GM21381 (cell line): ENCODE data around the gene FEV.

Experiments
- ATAC-seq: cut with Tn5 transposase; IDR thresholded peaks from one replicate; pipeline ENCODE4 v1.9.1; 2021; ENCODE audit warnings: mild to moderate bottlenecking, moderate library complexity; ENCODE audit not compliant: unreplicated experiment

Gene FEV

DNA sequence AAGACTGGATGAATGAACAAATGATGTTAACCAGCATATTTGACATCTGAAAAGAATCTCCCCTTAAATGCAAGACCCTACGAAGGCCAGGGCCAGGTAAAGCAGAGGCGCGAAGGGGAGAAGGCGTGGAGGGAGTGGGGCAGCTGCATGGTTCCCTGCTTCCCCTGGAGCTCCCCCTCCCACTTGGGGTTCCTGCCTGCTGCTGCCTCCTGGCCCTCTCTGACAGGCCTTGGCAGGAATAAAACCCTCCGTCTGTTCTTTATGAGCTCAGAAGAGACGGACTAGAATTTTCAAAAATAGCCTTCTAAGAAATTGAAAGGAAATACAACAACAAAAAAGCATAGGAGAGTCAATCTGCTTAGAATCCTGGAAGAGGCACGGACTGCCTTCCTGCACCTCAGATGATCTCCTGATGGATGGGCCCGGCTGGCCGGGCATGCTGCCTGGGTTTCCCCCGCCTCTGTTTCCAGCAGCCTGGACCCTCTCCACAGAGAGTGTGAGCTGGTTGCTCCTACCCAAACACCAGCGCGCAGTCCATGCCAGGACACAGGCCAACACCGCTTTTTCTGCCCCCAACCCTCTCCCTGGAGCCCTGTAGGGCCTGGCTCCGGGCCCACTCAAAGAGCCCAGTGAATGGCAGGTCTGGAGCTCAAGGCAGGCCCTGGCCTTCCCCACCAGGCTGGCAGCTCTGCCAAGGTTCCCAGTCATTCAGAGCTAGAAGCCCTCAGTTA is 32.4 kb upstream of the FEV start:
- ATAC-seq, result no peak

DNA sequence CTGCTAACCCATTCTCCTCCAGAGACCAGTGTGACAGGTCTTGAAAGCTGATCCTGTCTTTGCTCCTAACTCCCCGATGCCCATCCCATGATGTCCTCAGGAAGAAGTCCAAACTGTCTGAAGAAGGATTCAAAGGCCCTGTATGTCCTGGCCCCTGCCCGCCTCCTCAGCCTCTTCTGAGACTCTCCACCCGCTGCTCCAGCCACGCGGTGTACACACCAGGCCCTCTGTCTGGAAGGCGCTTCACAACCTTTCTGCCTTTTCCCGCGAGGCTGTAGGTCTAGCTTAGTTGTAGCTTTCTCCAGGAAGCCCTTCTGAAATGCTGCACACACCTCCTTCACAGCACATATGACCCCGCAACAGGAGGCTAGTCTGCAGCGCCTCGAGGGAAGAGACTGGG is 31.7 kb upstream of the FEV start:
- no peak for ATAC-seq

- no peak for ATAC-seq
These were observed 25.9 kb upstream of the FEV start for GRCh38 chr2:219010873-219011272.

- ATAC-seq, result no peak
These were observed 25.3 kb upstream of the FEV start for GRCh38 chr2:219010162-219010756.

DNA sequence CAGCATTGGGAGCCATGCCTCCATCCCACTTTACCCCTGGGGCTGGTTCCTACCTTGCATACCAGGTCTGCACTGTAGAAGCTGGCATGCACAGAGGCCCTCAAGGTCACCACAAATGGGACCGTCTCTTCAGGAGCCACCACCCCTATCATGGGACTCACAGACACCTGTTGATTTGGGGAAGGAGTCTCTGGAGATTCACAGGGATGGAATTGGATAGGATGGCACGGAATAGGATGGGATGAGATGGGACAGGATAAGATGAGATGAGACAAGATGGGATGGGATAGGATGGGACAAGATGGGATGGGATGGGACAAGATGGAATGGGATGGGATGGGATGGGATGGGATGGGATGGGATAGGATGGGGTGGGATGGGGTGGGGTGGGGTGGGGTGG is 24.3 kb upstream of the FEV start:
- no peak for ATAC-seq

DNA sequence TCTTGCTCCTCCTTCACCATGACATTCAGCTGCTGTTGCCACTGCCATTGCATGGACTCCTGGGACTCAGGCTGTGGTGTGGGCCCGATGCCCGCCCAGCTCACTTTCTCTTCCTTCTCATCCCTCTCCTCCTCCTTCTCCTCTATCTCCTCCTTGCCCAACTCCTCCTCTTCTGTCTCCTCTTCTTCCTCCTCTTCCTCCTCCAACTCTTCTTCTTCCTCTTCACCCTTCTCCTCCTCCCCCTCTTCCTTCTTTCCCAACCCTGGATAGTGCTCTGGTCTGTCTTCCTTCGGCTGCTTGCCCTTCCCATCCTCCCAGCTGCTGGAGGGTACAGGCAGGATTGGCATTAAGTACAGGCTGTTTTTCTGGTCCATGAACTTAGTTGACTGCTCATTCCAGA is 19.0 kb upstream of the FEV start:
- no peak for ATAC-seq

- no peak for ATAC-seq
These were observed 18.3 kb upstream of the FEV start for GRCh38 chr2:219003267-219003634.

GRCh38 chr2:219002395-219003266 is 17.6 kb upstream of the FEV start:
- ATAC-seq, result no peak

DNA sequence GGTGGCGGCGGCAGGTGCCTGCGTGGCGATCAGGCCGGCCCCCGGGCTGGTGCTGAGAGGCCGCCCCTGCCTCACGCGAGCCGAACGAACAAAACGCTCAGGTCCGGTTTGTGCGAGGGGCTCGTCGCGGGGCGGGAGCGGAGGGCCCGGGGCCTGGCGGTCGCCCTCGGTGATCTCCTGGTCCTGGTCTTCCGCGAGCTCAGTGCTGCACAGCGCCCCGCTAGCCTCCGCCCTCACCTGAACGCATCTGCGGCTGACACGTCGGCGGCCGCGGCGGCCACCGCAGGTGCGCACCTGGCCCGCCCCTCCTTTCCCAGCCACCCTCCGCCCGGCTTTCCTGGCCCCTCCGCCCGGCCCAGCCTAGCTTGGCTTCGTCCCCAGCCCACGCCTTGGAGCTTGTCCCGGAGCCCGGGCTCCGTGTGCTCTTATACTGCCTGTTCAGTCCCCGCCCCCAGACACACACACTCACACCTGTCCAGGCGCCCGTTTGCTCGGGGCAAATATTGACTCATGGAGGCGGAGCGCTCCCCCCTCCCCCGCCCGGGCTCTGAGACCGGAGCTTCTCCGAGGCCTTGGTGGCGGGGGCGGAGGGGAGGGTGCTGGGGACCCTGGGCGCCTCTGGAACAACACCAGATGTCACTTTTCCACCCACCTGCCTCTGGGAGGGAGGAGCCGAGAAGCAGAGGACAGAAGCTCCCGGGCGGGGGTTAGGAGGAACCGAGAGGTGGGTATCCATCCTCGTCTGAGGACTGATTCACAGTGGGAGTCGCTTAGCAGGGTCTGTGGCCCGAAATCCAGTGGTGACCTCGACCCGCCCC is 16.8 kb upstream of the FEV start:
- ATAC-seq, result no peak

- no peak for ATAC-seq
These were observed 16.2 kb upstream of the FEV start for GRCh38 chr2:219001100-219001576.

DNA sequence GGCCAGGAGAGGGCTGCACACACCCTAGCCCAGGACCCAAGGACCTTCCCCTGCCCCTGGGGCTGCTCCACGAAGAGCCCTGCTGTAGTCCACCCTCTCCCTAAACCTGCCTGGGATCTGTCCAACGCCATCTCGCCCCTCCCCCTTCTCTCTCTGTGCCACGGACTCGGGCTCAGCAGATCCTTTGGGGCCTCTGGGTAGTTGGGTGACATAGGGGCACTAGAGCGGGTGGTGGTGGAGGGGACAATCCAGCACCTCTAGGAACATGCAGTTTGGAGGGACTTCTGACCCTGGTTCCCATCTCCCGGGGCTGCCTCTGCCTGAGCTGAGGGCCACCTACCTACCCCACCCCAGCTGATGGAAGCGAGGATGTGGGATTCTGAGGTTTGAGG is 15.6 kb upstream of the FEV start:
- ATAC-seq, result no peak

- no peak for ATAC-seq
These were observed 15.0 kb upstream of the FEV start for GRCh38 chr2:218999881-219000568.

DNA sequence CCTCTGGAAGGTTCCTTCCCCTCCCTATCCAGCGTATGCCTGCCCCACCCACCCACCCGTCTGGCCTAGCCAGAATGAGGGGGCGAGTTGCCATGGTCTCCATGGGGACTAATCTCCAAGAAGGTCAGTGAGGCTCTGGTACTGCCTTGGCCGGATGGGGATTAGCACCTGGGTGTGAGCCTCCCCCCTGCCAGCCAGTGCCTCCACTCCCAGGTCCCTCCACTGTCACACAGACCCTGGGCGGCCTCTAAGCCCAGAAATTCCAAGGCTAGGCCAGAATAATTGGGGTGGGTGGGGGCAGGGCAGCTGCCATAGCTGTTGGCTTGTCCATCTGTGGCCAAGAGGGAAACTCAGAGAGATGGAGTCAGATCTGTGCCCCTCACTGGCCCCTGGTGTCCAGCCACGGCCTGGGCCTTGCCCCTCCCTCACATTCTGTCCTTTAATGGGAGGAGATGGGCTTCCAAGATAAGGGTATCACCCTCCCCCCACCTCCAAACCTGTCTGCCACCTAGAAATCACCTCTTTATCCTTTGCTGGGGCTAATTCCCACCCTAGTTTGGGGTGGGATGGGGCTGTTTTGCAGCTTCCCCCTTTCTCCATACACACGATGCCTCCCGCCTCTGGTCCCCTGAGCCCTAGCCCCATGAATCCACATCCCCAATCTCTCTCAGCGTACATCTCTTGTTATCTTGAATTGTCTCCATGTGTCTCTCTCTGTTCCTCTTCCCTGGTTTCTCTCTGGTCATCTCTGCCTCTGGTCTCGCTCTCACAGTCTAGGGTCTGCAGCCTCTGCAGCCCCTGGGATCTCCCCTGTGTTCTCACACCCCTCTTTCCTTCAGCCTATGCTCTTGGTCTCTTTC is 14.3 kb upstream of the FEV start:
- ATAC-seq, result no peak

GRCh38 chr2:218998414-218999002 is 13.5 kb upstream of the FEV start:
- no peak for ATAC-seq

- ATAC-seq, result no peak
These were observed 12.7 kb upstream of the FEV start for GRCh38 chr2:218997731-218998130.

DNA sequence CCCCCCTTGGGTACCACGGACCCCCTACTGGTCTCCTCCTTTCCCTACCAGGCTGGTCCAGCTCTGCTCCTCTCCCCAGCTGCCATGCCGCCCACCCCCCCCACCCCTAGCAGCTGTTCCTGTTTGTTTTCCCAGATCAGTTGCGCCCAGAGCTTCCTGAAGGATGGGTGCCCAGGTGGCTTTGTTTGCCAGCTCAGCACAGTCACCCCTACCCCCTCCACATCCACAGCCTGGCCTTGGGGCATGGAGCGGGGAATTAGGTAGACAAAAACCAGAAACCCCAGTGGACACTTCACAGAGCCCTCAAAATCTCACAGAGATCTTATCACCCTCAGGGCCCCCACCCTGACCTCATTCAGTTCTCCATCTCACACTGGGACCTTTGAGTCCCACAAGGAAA is 12.0 kb upstream of the FEV start:
- no peak for ATAC-seq

DNA sequence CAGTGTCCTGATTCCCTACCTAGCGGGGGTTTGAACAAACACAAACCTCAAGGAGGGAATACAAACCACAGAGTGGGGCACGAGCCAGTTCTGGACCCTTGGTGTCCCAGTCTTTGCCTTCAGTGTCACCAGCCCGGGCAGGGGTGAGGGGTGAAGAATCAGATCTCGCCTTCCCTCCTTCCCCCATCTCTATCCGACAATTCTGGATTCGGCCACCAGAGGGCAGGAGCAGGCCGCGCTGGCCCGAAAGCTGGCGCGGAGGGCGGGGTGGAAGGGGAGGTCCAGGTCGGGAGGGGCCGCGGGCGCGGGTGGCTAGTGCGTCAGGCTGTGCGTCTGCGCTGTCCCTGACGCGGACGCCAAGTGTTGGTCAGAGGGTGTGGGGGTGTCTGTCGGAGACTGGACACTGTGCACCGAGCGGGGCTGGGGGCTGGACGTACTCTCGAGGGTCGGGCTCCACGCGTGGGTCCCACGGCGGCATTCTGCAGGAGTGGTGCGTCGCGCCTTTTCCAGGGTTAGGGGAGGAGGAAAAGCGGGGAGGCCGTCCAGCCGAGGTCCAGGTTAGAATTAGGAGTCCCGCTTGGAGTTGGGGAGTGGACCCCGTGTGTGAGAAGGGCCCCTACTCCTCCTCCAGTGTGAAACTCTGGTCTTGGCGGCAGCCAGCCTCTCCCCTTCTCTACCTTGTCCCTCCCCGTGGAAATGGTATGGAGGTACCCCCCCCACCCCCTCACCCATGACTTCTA is 11.2 kb upstream of the FEV start:
- no peak for ATAC-seq

- ATAC-seq, result no peak
These were observed 10.6 kb upstream of the FEV start for GRCh38 chr2:218995561-218995960.
